Cardiac fibroblast (primary cell): ENCODE results near the gene LAMP1.

Experiments
- DNase-seq, 2 donors: peaks; one replicate each; pipeline versions ENCODE4 v3.0.0 to v3.0.0-alpha.2; 2010; ENCODE audit warnings: low read depth in 2 of 2
- H3K4me3 ChIP-seq, 2 donors: replicated peaks in 1 of 2; 1 replicate in 1 of 2; 2 replicates in 1 of 2; pipeline ENCODE4 v1.5.1; 2011; ENCODE audit warnings: low read depth in 2 of 2, low read length in 2 of 2, mild to moderate bottlenecking in 2 of 2, moderate library complexity in 1 of 2
- TF ChIP-seq, protein P1 (sequence below): IDR thresholded peaks from one replicate; pipeline ENCODE4 v1.5.1; 2011; ENCODE audit warnings: low read depth, mild to moderate bottlenecking, low read length, inconsistent platforms

Gene LAMP1

GRCh38 chr13:113333076-113333475 lies 36.0 kb downstream of the LAMP1 start:
- TF ChIP-seq, protein P1, sequence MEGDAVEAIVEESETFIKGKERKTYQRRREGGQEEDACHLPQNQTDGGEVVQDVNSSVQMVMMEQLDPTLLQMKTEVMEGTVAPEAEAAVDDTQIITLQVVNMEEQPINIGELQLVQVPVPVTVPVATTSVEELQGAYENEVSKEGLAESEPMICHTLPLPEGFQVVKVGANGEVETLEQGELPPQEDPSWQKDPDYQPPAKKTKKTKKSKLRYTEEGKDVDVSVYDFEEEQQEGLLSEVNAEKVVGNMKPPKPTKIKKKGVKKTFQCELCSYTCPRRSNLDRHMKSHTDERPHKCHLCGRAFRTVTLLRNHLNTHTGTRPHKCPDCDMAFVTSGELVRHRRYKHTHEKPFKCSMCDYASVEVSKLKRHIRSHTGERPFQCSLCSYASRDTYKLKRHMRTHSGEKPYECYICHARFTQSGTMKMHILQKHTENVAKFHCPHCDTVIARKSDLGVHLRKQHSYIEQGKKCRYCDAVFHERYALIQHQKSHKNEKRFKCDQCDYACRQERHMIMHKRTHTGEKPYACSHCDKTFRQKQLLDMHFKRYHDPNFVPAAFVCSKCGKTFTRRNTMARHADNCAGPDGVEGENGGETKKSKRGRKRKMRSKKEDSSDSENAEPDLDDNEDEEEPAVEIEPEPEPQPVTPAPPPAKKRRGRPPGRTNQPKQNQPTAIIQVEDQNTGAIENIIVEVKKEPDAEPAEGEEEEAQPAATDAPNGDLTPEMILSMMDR: no peak
- no peak for DNase-seq

GRCh38 chr13:113337556-113337955 lies 40.5 kb downstream of the LAMP1 start:
- DNase-seq: no peak

More at GRCh38 chr13:113333076-113333475, 36.0 kb downstream of the LAMP1 start:
- no peak overlapping the region for H3K4me3 ChIP-seq

GRCh38 chr13:113337976-113338375 lies 40.9 kb downstream of the LAMP1 start:
- TF ChIP-seq, protein P1: no peak
- H3K4me3 ChIP-seq: no peak overlapping the region
- DNase-seq: no peak

More at GRCh38 chr13:113337556-113337955, 40.5 kb downstream of the LAMP1 start:
- no peak overlapping the region for H3K4me3 ChIP-seq
- TF ChIP-seq, protein P1: no peak

DNA sequence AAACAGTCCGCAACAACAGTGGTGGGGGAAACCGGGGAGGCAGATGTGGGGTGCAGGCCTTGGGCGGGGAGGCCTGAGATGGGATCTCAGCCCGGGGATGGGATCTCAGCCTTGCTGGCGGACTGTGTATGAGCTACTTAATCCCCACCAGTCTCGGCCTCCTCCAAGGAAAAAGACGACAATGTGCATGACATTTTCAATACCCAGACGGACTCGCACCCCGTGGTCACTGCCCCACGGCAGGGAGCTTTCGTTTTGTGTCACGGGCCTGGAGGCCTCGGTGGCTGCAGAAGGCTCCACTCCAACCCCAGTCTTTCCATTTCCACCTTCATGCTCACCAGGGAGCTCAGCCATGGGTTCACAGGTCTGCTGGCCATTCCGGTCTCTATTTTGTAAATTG lies 41.4 kb downstream of the LAMP1 start:
- TF ChIP-seq, protein P1: no peak
- no peak overlapping the region for H3K4me3 ChIP-seq
- DNase-seq: no peak

GRCh38 chr13:113342820-113343691 lies 46.0 kb downstream of the LAMP1 start:
- no peak overlapping the region for H3K4me3 ChIP-seq
- TF ChIP-seq, protein P1: no peak
- DNase-seq: no peak

GRCh38 chr13:113343692-113343968 lies 46.6 kb downstream of the LAMP1 start:
- H3K4me3 ChIP-seq: no peak overlapping the region
- no peak for DNase-seq
- TF ChIP-seq, protein P1: no peak
